ENCODE data around the gene MPPED2. TPM values are rescaled to one million over a fixed set of nuclear protein-coding genes. Genes with fewer than 3 reads are reported as not detected.

MPPED2 gene
- total RNA-seq, 1 donor from 2014 or later: 0.42 TPM

DNA sequence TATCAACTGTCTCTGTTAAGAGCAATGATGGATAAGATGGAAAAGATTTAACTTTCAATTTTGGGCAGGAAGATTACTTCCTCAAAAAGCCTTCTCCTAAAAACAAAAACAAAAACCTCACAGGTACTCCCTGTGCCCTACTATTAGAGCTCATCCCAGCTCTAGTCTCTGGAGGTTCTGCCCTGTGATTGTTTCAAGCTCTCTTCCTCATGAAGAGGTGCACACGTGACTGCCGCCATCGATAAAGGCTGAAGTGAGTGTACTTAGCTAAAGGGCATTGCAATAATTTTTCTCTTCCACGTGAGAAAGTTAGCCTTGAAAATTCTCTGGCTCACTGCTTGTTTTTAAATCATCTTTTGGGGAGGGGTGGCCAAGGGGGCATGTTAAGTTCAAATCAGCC is 36.6 kb downstream of the MPPED2 start:
- no peak for DNase-seq (ENCODE audit: low read depth)
- TF ChIP-seq, protein P1, sequence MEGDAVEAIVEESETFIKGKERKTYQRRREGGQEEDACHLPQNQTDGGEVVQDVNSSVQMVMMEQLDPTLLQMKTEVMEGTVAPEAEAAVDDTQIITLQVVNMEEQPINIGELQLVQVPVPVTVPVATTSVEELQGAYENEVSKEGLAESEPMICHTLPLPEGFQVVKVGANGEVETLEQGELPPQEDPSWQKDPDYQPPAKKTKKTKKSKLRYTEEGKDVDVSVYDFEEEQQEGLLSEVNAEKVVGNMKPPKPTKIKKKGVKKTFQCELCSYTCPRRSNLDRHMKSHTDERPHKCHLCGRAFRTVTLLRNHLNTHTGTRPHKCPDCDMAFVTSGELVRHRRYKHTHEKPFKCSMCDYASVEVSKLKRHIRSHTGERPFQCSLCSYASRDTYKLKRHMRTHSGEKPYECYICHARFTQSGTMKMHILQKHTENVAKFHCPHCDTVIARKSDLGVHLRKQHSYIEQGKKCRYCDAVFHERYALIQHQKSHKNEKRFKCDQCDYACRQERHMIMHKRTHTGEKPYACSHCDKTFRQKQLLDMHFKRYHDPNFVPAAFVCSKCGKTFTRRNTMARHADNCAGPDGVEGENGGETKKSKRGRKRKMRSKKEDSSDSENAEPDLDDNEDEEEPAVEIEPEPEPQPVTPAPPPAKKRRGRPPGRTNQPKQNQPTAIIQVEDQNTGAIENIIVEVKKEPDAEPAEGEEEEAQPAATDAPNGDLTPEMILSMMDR (IDR thresholded peaks at IDR 0.05; ENCODE audit: insufficient read depth, low read length, poor library complexity, severe bottlenecking): no peak
- no peaks in the 10 kb centered on the region for H3K36me3 ChIP-seq (ENCODE audit: control insufficient read depth, insufficient read depth, low read length)
- H3K4me3 ChIP-seq (ENCODE audit: low read depth, low read length): no peak overlapping the region
- no peaks in the 10 kb centered on the region for H3K27me3 ChIP-seq (ENCODE audit: control insufficient read depth, insufficient read depth, low read length)

DNA sequence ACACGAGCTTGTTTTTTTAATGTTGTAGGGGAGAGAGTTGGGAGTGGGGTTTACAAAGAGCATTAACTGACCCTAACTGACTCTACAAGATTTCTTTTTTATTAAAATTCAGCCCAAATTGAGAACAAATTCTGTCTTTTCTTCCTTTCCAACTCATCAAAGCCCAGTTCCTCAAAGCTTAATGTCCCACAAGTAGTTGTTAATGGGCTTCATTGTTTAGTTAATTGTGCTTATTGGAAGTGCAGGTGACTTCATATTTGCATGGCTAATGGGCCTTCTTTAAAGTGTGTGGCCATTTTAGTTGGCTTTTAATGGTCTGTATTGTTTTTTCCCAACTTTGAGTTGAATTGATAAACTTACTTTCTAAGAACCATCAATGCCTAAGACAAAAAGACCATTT is 39.8 kb downstream of the MPPED2 start:
- no peak for DNase-seq (ENCODE audit: low read depth)
- TF ChIP-seq, protein P1 (IDR thresholded peaks at IDR 0.05; ENCODE audit: insufficient read depth, low read length, poor library complexity, severe bottlenecking): no peak
- no peak overlapping the region for H3K4me3 ChIP-seq (ENCODE audit: low read depth, low read length)
- H3K27me3 ChIP-seq (ENCODE audit: control insufficient read depth, insufficient read depth, low read length): no peaks in the 10 kb centered on the region
- H3K36me3 ChIP-seq (ENCODE audit: control insufficient read depth, insufficient read depth, low read length): no peaks in the 10 kb centered on the region

DNA sequence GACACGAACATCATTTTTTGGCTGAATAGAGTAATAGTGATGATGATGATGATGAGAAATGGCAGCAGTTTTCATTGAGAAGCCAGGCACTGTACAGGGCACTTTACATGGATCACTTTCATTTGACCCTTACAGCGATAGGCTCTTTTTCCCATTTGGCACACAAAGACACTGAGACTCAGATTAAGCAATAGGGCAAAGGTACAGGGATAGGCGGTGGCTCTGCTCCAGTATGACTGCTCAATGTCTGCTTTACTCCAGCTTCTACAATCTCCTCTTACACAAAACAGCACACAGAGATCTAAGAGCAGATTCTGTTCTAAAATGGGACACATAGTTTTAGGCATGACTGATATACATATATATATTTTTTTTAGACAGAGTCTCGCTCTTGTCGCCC is 40.6 kb downstream of the MPPED2 start:
- no peak for DNase-seq (ENCODE audit: low read depth)
- TF ChIP-seq, protein P1 (IDR thresholded peaks at IDR 0.05; ENCODE audit: insufficient read depth, low read length, poor library complexity, severe bottlenecking): no peak
- H3K4me3 ChIP-seq (ENCODE audit: low read depth, low read length): no peak overlapping the region
- no peaks in the 10 kb centered on the region for H3K27me3 ChIP-seq (ENCODE audit: control insufficient read depth, insufficient read depth, low read length)
- no peaks in the 10 kb centered on the region for H3K36me3 ChIP-seq (ENCODE audit: control insufficient read depth, insufficient read depth, low read length)

DNA sequence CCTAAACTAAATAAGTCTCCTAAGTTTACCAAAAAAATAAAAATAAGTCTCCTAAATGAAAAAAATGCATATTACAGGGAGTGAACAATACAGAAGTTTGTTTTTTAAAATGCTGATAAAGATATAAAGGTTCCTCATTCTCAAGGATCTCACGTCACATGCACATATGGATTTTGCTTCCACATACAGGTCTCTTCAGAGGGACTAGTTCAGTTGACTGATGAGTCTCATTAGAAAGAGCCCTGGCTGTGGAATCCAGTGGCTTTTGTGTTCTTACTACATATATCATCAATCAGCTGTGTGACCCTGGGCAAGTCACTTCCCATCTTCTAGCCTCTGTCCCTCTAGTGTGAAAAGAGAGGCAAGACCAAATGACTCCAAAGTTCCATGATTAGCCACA is 43.1 kb downstream of the MPPED2 start:
- H3K4me3 ChIP-seq (ENCODE audit: low read depth, low read length): no peak overlapping the region
- TF ChIP-seq, protein P1 (IDR thresholded peaks at IDR 0.05; ENCODE audit: insufficient read depth, low read length, poor library complexity, severe bottlenecking): no peak
- H3K36me3 ChIP-seq (ENCODE audit: control insufficient read depth, insufficient read depth, low read length): no peaks in the 10 kb centered on the region
- no peaks in the 10 kb centered on the region for H3K27me3 ChIP-seq (ENCODE audit: control insufficient read depth, insufficient read depth, low read length)
- DNase-seq (ENCODE audit: low read depth): no peak

DNA sequence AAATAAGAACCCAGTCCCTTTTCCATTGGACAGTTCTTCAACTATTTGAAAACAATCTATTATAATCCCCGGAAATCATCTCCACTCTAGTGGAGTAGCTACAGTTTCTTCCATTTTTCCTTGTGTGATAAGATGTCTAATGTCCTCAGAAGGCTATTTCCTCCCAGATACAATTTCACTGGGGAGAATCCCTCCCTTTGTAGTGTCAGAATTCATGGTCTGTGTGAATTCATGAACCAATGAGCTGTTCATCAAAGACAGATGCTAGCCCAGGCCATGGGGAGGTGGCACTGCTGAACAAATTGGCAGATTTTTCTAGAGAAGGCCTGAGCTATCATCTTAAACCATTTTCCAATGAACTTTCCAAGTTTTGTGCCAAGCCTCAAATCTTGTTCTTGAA is 45.4 kb downstream of the MPPED2 start:
- TF ChIP-seq, protein P1 (IDR thresholded peaks at IDR 0.05; ENCODE audit: insufficient read depth, low read length, poor library complexity, severe bottlenecking): no peak
- no peaks in the 10 kb centered on the region for H3K36me3 ChIP-seq (ENCODE audit: control insufficient read depth, insufficient read depth, low read length)
- DNase-seq (ENCODE audit: low read depth): no peak
- peaks cover 3% of the 10 kb centered on the region for H3K27me3 ChIP-seq (ENCODE audit: control insufficient read depth, insufficient read depth, low read length)
- no peak overlapping the region for H3K4me3 ChIP-seq (ENCODE audit: low read depth, low read length)

DNA sequence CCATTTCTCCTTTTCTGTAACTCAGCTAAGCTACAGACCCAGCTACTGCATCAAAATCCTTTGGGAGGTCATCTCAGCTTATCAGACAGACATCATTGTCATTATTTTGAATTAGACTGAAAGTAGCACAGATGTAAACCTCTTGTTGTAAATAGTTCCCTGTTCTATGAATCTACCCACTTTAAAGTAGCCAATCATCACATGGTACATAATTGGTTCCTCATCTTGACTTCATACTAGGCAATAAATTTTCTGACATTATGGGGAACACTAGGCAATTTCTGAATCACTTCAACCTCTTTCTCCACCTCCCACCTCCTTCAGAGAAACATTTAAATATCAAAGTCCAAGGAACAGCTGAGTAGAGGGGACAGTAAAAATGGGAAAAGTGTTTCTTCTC is 47.9 kb downstream of the MPPED2 start:
- Histone ChIP-seq H3K4me3 (ENCODE audit: low read depth, low read length) (no peak overlapping the region), H3K36me3 (ENCODE audit: control insufficient read depth, insufficient read depth, low read length) (no peaks in the 10 kb centered on the region), H3K27me3 (ENCODE audit: control insufficient read depth, insufficient read depth, low read length) (peaks cover 3% of the 10 kb centered on the region)
- TF ChIP-seq, protein P1 (IDR thresholded peaks at IDR 0.05; ENCODE audit: insufficient read depth, low read length, poor library complexity, severe bottlenecking): no peak
- DNase-seq (ENCODE audit: low read depth): no peak
